HCT116 (cell line): ENCODE measurements around the gene CEP41. TPM values are rescaled to one million over a fixed set of nuclear protein-coding genes. Genes with fewer than 3 reads are reported as not detected.

Source experiments
- ATAC-seq: fragments of 200-7000 bp; cut with Tn5 transposase; 2 replicates; pipeline ENCODE4 v1.9.1; 2020; ENCODE audit warnings: mild to moderate bottlenecking, moderate library complexity
- Bru-seq: library from RNA; stranded (reverse); fragments of 400-500 nt; gene quantifications from one replicate; lab custom pipeline; 2021; lab: Mats Ljungman, UMichigan
- BruChase-seq, 2 experiments: library from RNA; stranded (reverse); fragments of 400-500 nt; gene quantifications; one replicate each; lab custom pipeline; 2021; lab: Mats Ljungman, UMichigan
- BruUV-seq: library from RNA; stranded (reverse); fragments of 400-500 nt; replicated peaks from 2 replicates; lab custom pipeline; 2021; lab: Mats Ljungman, UMichigan
- CTCF ChIA-PET: fragments of 300-600 bp; sonication (Branson Sonifier 250); formaldehyde crosslinking; loops from one replicate; lab custom pipeline; 2021; ENCODE audit warnings: antibody characterized with exemption; lab: Charles Lee
- POLR2A ChIA-PET: fragments of 300-600, 350-600 bp; sonication (Branson Sonifier 250); formaldehyde crosslinking; loops from one replicate; lab custom pipeline; 2021; ENCODE audit warnings: antibody characterized with exemption; lab: Charles Lee
- RAD21 ChIA-PET, 2 experiments: fragments of 300-600 bp; sonication (Branson Sonifier 250); formaldehyde crosslinking; loops; one replicate each; lab custom pipeline; 2023; ENCODE audit warnings: low total read pairs in 2 of 2; ENCODE audit not compliant: uncharacterized antibody in 2 of 2, unreplicated experiment in 2 of 2, low non-redundant PET in 1 of 2; lab: Charles Lee
- DNase-seq: peaks from one replicate; pipeline ENCODE4 v3.0.0-alpha.2; 2010; ENCODE audit warnings: low read depth, low spot score
- H2AFZ ChIP-seq: fragments of 200-600 bp; shearing (Covaris generic), sonication (generic); 2 replicates; pipeline ENCODE4 v1.6.1; 2017; ENCODE audit warnings: low read depth, mixed run types, mixed read lengths, antibody characterized with exemption, low read length; ENCODE audit not compliant: poor library complexity, severe bottlenecking
- H3K27ac ChIP-seq: 2 replicates; pipeline ENCODE4 v1.5.1; 2012; ENCODE audit warnings: low read depth, low read length
- H3K27me3 ChIP-seq: fragments of 200-600 bp; sonication (generic); 2 replicates; pipeline ENCODE4 v1.6.1; 2016; ENCODE audit warnings: mixed run types, low read length, mixed read lengths; ENCODE audit not compliant: insufficient read depth
- H3K36me3 ChIP-seq, 2 experiments: fragments of 200-500 bp in 1 of 2; fragments of 200-600 bp in 1 of 2; sonication (Bioruptor generic) in 1 of 2; sonication (generic) in 1 of 2; 2 replicates each; pipeline versions ENCODE4 v1.5.1 to v1.6.1; 2014 to 2016; ENCODE audit warnings: low read length in 2 of 2, inconsistent platforms in 1 of 2, mixed read lengths in 1 of 2, mixed run types in 1 of 2; ENCODE audit not compliant: insufficient read depth in 2 of 2, control insufficient read depth in 1 of 2
- H3K4me1 ChIP-seq, 2 experiments: fragments of 200-600 bp in 1 of 2; sonication (generic) in 1 of 2; 2 replicates each; pipeline versions ENCODE4 v1.5.1 to v1.6.1; 2012 to 2017; ENCODE audit warnings: low read length in 2 of 2, inconsistent platforms in 1 of 2, mild to moderate bottlenecking in 1 of 2, mixed read lengths in 1 of 2, mixed run types in 1 of 2, moderate library complexity in 1 of 2; ENCODE audit not compliant: insufficient read depth in 2 of 2, control insufficient read depth in 1 of 2
- H3K4me2 ChIP-seq: fragments of 200-600 bp; sonication (generic); 2 replicates; pipeline ENCODE4 v1.6.1; 2017; ENCODE audit warnings: mixed run types, low read length, mixed read lengths
- H3K4me3 ChIP-seq, 2 experiments: fragments of 200-600 bp in 1 of 2; sonication (generic) in 1 of 2; replicated peaks in 1 of 2; 2 replicates each; pipeline ENCODE4 v1.5.1; 2011 to 2016; ENCODE audit warnings: low read length in 2 of 2, control low read depth in 1 of 2, low read depth in 1 of 2, mild to moderate bottlenecking in 1 of 2, mixed read lengths in 1 of 2, mixed run types in 1 of 2
- H3K79me2 ChIP-seq: fragments of 200-600 bp; sonication (generic); 2 replicates; pipeline ENCODE4 v1.6.1; 2017; ENCODE audit warnings: mild to moderate bottlenecking, mixed run types, low read length, moderate library complexity, mixed read lengths; ENCODE audit not compliant: insufficient read depth
- H3K9ac ChIP-seq: fragments of 200-600 bp; sonication (generic); 2 replicates; pipeline ENCODE4 v1.6.1; 2016; ENCODE audit warnings: low read length, mixed read lengths
- H3K9me2 ChIP-seq: fragments of 200-600 bp; sonication (generic), shearing (Covaris generic); 2 replicates; pipeline ENCODE4 v1.6.1; 2017; ENCODE audit warnings: mixed run types, mild to moderate bottlenecking, moderate library complexity; ENCODE audit not compliant: insufficient read depth
- H3K9me3 ChIP-seq, 2 experiments: fragments of 200-500 bp in 1 of 2; fragments of 200-600 bp in 1 of 2; sonication (Bioruptor generic) in 1 of 2; sonication (generic) in 1 of 2; 2 replicates each; pipeline ENCODE4 v1.6.1; 2014 to 2017; ENCODE audit warnings: low read length in 2 of 2, mixed read lengths in 2 of 2, inconsistent platforms in 1 of 2, low read depth in 1 of 2, mild to moderate bottlenecking in 1 of 2, mixed run types in 1 of 2, moderate library complexity in 1 of 2; ENCODE audit not compliant: control insufficient read depth in 1 of 2, insufficient read depth in 1 of 2
- H4K20me1 ChIP-seq: fragments of 200-600 bp; sonication (generic), shearing (Covaris generic); 2 replicates; pipeline ENCODE4 v1.6.1; 2017; ENCODE audit warnings: mixed run types, mild to moderate bottlenecking, moderate library complexity; ENCODE audit not compliant: insufficient read depth
- EGR1 ChIP-seq: IDR thresholded peaks from 2 replicates; pipeline ENCODE4 v1.6.1; 2012; ENCODE audit warnings: low read depth
- ELF1 ChIP-seq: IDR thresholded peaks from 2 replicates; pipeline ENCODE4 v1.6.1; 2012; ENCODE audit warnings: low read depth, borderline replicate concordance
- EZH2 ChIP-seq: fragments of 200-600 bp; sonication (generic); IDR thresholded peaks from 2 replicates; pipeline ENCODE4 v1.6.1; 2017; ENCODE audit warnings: antibody characterized with exemption, mixed run types
- RAD21 ChIP-seq: IDR thresholded peaks from 2 replicates; pipeline ENCODE4 v1.6.1; 2012; ENCODE audit warnings: low read depth, mild to moderate bottlenecking
- SP1 ChIP-seq: IDR thresholded peaks from 2 replicates; pipeline ENCODE4 v1.6.1; 2012; ENCODE audit warnings: low read depth
- SRF ChIP-seq: IDR thresholded peaks from 2 replicates; pipeline ENCODE4 v1.6.1; 2012; ENCODE audit warnings: low read depth
- TCF7L2 ChIP-seq: IDR thresholded peaks from 2 replicates; pipeline ENCODE4 v1.7.0; 2011; ENCODE audit warnings: borderline replicate concordance, inconsistent platforms; ENCODE audit not compliant: insufficient read depth, insufficient read length; ENCODE audit errors: extremely low read depth
- YY1 ChIP-seq: IDR thresholded peaks from 2 replicates; pipeline ENCODE4 v1.6.1; 2011; ENCODE audit warnings: low read length, low read depth, moderate library complexity, mild to moderate bottlenecking; ENCODE audit not compliant: insufficient replicate concordance; ENCODE audit errors: extremely low read depth
- ZNF274 ChIP-seq: fragments of 200-500 bp; sonication (Bioruptor generic); IDR thresholded peaks from 2 replicates; pipeline ENCODE4 v1.6.1; 2014; ENCODE audit warnings: mild to moderate bottlenecking, low read depth, low read length, inconsistent platforms
- intact Hi-C: fragments of 100-400 bp; cut with micrococcal nuclease; formaldehyde crosslinking; loops from 2 replicates; pipeline ENCODE4 v1.10.0; 2022
- long read RNA-seq: library from polyadenylated mRNA; unstranded; transcript quantifications from one replicate; pipeline ENCODE4 v2.0.0, GENCODE V29; 2021; ENCODE audit not compliant: unreplicated experiment
- polyA plus RNA-seq: library from polyadenylated mRNA; unstranded; fragments of >200 nt; gene quantifications from 2 replicates; pipeline ENCODE4 v1.2.1, GENCODE V29; 2012; ENCODE audit warnings: missing spikeins
- total RNA-seq: library from RNA; stranded (reverse); gene quantifications from one replicate; pipeline ENCODE4 v1.2.1, GENCODE V29; 2021; ENCODE audit not compliant: unreplicated experiment
- TF ChIP-seq, protein P1 (sequence below): IDR thresholded peaks from 2 replicates; pipeline ENCODE4 v1.6.1; 2011; ENCODE audit warnings: mild to moderate bottlenecking, low read length, moderate library complexity; ENCODE audit not compliant: insufficient replicate concordance; ENCODE audit errors: extremely low read depth
- TF ChIP-seq, protein P2 (sequence below): IDR thresholded peaks from 2 replicates; pipeline ENCODE4 v1.6.1; 2012

Gene CEP41, protein sequence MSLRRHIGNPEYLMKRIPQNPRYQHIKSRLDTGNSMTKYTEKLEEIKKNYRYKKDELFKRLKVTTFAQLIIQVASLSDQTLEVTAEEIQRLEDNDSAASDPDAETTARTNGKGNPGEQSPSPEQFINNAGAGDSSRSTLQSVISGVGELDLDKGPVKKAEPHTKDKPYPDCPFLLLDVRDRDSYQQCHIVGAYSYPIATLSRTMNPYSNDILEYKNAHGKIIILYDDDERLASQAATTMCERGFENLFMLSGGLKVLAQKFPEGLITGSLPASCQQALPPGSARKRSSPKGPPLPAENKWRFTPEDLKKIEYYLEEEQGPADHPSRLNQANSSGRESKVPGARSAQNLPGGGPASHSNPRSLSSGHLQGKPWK
- total RNA-seq (13.6 TPM), Bru-seq, nascent RNA (percentile 53 among the genes with signal in this experiment), BruChase-seq, experiment 1, labeled RNA remaining after a 6-hour chase (percentile 54 among the genes with signal in this experiment), BruChase-seq, experiment 2, labeled RNA remaining after a 2-hour chase (percentile 52 among the genes with signal in this experiment)
- polyA plus RNA-seq, result 5.2 and 7.5 TPM in 2 replicates
- long read RNA-seq, full-length matches to known transcripts, result 9 of 13 reads
- long read RNA-seq, partial matches to known transcripts, result 3 of 13 reads
- long read RNA-seq, other reads (novel, unspliced or antisense), result 1 of 13 reads

DNA sequence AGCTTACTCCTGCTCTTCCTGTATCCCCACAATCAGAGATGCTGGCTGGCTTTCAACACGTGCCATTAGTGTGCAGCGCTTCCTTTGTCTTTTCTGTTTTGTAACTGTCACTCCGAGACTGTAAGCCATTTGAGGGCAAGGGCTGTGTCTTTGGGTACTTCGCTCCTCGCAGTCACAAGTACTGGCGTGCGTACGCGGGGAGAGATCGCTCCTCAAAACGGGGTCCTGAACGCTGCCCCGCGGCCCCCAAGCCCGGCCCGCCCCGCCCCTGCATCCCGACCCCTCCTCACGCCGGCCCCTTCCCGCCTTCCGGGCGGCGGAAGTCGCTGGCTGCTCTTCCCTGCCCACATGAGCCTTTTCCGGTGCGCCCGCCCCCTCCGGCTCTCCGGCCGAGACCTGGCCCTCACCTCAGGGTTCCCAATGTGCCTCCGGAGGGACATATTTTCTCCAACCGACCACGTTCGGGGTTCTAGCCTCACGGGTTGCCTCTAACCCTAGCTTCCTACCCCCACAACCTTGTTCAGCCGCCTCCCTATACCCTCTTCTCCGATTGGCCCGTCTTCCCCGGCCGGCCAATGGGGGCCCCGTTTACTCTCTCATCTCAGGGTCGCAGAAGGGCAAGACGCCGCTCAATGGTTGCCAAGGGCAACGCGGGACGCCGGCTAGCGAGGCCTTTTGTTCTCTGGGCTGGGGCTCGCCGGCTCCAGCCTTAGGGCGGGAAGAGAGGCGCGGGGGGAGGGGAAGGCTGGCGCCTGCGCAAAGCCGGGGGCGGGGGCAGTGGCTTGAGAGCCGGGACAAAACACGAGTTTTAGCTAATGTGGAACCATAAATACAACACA is at the start of gene CEP41:
Gene CEP41 (minus strand): TSS at position 490 of the 839 bp plus-strand sequence. CDS start 50 bp downstream, at position 440.
- H3K9me3 ChIP-seq, result no peaks in the 10 kb centered on the region
- H3K27me3 ChIP-seq, result no peaks in the 10 kb centered on the region
- H2AFZ ChIP-seq, result peak within 1 kb of the TSS; percentile 93
- H3K4me2 ChIP-seq, result peak within 1 kb of the TSS; percentile 83
- CTCF ChIA-PET, result no interaction called here
- no peaks in the 10 kb centered on the region for H3K36me3 ChIP-seq
- H3K9me2 ChIP-seq, result no peaks in the 10 kb centered on the region
- no TSS peak for BruUV-seq
- no peaks in the 10 kb centered on the region for H4K20me1 ChIP-seq
- peak within 1 kb of the TSS; percentile 64 to 65 for H3K4me3 ChIP-seq
- ATAC-seq (peak; percentile 96), DNase-seq (peak; percentile 94)
- peak within 1 kb of the TSS; percentile 71 for H3K9ac ChIP-seq
- H3K4me1 ChIP-seq, result peaks cover 10 to 23% of the 10 kb centered on the region in 2 experiments
- RAD21 ChIA-PET, result no interaction called here
- H3K27ac ChIP-seq, result peak within 1 kb of the TSS; percentile 90
- POLR2A ChIA-PET, result interaction anchor here (0.7 to 1.3 kb wide), 2 partner anchors 25 to 59 kb away, joined by 3 to 4 read pairs; no protein-coding TSS in a partner anchor
- TF ChIP-seq, protein P1, sequence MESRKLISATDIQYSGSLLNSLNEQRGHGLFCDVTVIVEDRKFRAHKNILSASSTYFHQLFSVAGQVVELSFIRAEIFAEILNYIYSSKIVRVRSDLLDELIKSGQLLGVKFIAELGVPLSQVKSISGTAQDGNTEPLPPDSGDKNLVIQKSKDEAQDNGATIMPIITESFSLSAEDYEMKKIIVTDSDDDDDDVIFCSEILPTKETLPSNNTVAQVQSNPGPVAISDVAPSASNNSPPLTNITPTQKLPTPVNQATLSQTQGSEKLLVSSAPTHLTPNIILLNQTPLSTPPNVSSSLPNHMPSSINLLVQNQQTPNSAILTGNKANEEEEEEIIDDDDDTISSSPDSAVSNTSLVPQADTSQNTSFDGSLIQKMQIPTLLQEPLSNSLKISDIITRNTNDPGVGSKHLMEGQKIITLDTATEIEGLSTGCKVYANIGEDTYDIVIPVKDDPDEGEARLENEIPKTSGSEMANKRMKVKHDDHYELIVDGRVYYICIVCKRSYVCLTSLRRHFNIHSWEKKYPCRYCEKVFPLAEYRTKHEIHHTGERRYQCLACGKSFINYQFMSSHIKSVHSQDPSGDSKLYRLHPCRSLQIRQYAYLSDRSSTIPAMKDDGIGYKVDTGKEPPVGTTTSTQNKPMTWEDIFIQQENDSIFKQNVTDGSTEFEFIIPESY, result no peak
- peak; percentile 82 for TF ChIP-seq TCF7L2
- TF ChIP-seq EGR1, result 0 out of 2 replicates have a peak, but pooled peaks have one; percentile 25
- TF ChIP-seq YY1, result peak; percentile 54
- no peak for TF ChIP-seq RAD21
- TF ChIP-seq, protein P2, sequence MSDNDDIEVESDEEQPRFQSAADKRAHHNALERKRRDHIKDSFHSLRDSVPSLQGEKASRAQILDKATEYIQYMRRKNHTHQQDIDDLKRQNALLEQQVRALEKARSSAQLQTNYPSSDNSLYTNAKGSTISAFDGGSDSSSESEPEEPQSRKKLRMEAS, result peak; percentile 48; the same call in 1 of the 2 replicates
- TF ChIP-seq SRF, result no peak
- no peak for TF ChIP-seq EZH2
- TF ChIP-seq SP1, result peak; percentile 94
- peak; percentile 24; the same call in 1 of the 2 replicates for TF ChIP-seq ELF1
- TF ChIP-seq ZNF274, result no peak
- intact Hi-C loops, result no loop called here
- no peaks in the 10 kb centered on the region for H3K79me2 ChIP-seq
